Panc1 (cell line): ENCODE results near the gene IL37.

Experiments used
- POLR2AphosphoS5 ChIP-seq: IDR thresholded peaks from 2 replicates; pipeline ENCODE4 v1.6.1; 2012; ENCODE audit warnings: mild to moderate bottlenecking, low read depth, low read length, moderate library complexity
- SIN3A ChIP-seq: IDR thresholded peaks from 2 replicates; pipeline ENCODE4 v1.6.1; 2012; ENCODE audit warnings: low read depth, mild to moderate bottlenecking, low read length, moderate library complexity, borderline replicate concordance; ENCODE audit not compliant: insufficient read depth
- TF ChIP-seq, protein P1 (sequence below): fragments of 450-650 bp; IDR thresholded peaks from 2 replicates; pipeline ENCODE4 v1.5.1; 2017; ENCODE audit warnings: mild to moderate bottlenecking
- TF ChIP-seq, protein P2 (sequence below), 2 experiments: IDR thresholded peaks; 2 replicates each; pipeline ENCODE4 v1.6.1; 2011 to 2012; ENCODE audit warnings: low read depth in 2 of 2, control low read depth in 1 of 2, low read length in 1 of 2, mild to moderate bottlenecking in 1 of 2, moderate library complexity in 1 of 2; ENCODE audit not compliant: insufficient read depth in 1 of 2

DNA sequence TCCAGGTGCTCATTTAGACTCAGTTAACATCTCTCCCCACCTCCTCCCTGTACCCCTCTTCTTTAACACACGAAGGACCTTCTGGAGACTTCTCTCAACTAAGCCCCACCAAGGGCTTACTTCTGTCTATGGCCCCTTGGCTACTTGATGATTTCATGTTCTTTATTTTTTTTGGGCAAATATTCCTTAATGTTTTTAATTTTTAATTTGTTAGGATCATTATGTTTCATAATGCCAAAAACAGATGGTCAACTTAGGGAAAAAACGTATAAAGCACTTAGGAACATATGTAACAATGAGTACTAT is 25.9 kb downstream of the IL37 start:
- TF ChIP-seq, protein P1, sequence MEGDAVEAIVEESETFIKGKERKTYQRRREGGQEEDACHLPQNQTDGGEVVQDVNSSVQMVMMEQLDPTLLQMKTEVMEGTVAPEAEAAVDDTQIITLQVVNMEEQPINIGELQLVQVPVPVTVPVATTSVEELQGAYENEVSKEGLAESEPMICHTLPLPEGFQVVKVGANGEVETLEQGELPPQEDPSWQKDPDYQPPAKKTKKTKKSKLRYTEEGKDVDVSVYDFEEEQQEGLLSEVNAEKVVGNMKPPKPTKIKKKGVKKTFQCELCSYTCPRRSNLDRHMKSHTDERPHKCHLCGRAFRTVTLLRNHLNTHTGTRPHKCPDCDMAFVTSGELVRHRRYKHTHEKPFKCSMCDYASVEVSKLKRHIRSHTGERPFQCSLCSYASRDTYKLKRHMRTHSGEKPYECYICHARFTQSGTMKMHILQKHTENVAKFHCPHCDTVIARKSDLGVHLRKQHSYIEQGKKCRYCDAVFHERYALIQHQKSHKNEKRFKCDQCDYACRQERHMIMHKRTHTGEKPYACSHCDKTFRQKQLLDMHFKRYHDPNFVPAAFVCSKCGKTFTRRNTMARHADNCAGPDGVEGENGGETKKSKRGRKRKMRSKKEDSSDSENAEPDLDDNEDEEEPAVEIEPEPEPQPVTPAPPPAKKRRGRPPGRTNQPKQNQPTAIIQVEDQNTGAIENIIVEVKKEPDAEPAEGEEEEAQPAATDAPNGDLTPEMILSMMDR, result no peak
- TF ChIP-seq POLR2AphosphoS5 (no peak), SIN3A (no peak)
- TF ChIP-seq, protein P2, sequence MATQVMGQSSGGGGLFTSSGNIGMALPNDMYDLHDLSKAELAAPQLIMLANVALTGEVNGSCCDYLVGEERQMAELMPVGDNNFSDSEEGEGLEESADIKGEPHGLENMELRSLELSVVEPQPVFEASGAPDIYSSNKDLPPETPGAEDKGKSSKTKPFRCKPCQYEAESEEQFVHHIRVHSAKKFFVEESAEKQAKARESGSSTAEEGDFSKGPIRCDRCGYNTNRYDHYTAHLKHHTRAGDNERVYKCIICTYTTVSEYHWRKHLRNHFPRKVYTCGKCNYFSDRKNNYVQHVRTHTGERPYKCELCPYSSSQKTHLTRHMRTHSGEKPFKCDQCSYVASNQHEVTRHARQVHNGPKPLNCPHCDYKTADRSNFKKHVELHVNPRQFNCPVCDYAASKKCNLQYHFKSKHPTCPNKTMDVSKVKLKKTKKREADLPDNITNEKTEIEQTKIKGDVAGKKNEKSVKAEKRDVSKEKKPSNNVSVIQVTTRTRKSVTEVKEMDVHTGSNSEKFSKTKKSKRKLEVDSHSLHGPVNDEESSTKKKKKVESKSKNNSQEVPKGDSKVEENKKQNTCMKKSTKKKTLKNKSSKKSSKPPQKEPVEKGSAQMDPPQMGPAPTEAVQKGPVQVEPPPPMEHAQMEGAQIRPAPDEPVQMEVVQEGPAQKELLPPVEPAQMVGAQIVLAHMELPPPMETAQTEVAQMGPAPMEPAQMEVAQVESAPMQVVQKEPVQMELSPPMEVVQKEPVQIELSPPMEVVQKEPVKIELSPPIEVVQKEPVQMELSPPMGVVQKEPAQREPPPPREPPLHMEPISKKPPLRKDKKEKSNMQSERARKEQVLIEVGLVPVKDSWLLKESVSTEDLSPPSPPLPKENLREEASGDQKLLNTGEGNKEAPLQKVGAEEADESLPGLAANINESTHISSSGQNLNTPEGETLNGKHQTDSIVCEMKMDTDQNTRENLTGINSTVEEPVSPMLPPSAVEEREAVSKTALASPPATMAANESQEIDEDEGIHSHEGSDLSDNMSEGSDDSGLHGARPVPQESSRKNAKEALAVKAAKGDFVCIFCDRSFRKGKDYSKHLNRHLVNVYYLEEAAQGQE (IDR thresholded peaks at IDR 0.05; ENCODE audit: insufficient read depth in 1 of 2, low read depth in 2 of 2, low read length in 1 of 2), result no peak
